Effector CD4-positive, alpha-beta T cell (primary cell): ENCODE data around the gene KLRD1.
"Not testable (repeated sequence)": the region's sequence is repeated elsewhere in the genome, so short reads cannot be mapped to it uniquely, and the experiment has no call there.

Experiments
- DNase-seq: peaks from one replicate; pipeline ENCODE4 v3.0.0-alpha.2; 2020

The KLRD1 gene

DNA sequence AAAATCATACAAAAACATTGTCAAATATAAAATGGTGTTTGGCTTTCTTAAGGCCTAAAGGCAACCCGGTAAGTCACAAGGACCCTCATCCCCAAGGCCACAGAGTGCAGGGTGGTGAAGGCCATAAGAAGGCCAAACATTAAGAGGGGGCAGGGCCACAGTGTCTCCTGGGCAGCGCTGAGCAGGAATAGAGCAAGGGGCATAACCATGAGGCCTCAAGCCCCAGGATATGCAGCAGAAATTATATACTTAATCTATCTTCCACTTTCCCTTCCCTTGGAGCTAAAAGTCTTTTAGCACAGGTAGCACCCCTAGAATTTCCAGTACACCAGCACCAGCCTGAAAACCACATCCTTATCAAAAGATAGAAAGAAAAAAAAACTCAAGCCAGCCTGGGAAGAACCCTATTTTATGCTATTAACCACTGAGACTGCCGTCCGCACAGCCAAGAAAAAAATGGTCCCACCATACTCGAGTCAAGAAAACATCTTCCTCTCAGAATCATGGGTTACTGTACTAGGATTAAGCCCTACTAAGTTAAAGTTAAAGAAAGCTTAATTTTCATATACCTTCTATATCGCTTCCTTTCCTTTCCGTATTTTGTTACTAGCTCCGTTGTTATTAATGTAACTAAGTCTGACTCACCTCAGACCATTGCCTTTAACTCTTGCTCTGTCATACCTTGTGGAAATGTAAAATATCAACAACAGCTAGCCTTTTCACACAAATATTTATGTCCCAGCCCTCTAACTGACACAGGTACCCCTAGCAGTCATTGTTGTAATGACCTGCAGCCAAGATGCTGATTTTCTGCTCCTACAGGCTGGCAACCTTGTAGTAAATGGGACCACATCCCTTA is 62.1 kb downstream of the KLRD1 start:
- no peak for DNase-seq

DNA sequence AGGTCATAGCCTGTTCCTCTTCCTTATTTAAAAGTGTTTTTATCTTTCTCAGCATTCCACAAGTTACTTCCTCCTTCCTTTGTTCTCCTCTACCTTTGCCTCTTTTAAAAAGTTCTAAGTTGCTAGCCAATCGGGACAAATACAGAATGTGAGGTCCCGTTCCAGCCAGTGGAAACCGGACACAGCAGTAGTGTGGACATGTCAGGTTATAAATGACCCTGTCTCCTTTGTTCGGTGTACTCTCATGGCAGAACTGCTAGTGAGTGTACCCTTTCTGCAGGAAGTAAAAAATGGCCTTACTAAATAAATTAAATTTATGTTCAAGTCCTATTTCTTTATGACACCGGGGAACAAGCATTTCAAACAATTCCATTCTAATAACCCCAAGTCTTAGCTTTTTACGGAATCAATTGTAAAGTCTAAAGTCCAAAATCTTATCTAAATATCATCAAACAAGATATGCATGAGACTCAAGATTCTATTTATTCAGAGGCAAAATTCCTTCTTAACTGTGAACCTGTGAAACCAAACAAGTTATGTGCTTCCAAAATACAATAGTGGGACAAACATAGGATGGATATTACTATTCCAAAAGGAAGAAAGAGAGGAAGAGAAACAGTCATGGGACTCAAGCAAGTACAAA is 64.3 kb downstream of the KLRD1 start:
- not testable (repeated sequence) for DNase-seq

DNA sequence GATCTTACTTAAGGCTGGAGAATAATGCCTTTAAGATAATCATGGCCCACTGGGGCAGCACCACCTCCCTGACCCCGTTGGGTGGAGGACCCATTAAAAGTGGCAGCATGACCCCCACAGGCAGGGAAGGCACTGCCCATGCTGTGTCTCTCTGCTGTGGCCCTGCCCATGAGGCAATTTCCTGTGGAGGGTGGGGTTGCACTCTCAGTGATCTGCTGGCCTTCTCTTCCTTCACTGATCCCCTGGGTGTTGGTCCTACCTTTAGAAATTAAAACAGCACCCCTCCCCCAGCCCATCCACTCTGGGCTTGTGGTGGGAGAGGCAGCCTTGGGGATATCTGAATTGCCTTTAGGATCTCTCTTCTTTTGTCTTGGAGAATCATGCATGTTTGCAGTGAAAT is 64.9 kb downstream of the KLRD1 start:
- no peak for DNase-seq

GRCh38 chr12:10374624-10375018 is 67.0 kb downstream of the KLRD1 start:
- DNase-seq = no peak

GRCh38 chr12:10378737-10379136 is 71.1 kb downstream of the KLRD1 start:
- not testable (repeated sequence) for DNase-seq
